GM23248 (cell line): ENCODE results near the gene RNF125.

Experiments used
- EZH2 ChIP-seq: fragments of 200-600 bp; sonication (generic); IDR thresholded peaks from 2 replicates; pipeline ENCODE4 v1.6.1; 2018; ENCODE audit warnings: antibody characterized with exemption, mild to moderate bottlenecking; ENCODE audit not compliant: insufficient read depth, poor library complexity, severe bottlenecking
- EZH2phosphoT487 ChIP-seq: fragments of 200-600 bp; sonication (generic); IDR thresholded peaks from 2 replicates; pipeline ENCODE4 v1.6.1; 2018; ENCODE audit warnings: antibody characterized with exemption, moderate library complexity, mild to moderate bottlenecking, low read depth; ENCODE audit not compliant: insufficient read depth

DNA sequence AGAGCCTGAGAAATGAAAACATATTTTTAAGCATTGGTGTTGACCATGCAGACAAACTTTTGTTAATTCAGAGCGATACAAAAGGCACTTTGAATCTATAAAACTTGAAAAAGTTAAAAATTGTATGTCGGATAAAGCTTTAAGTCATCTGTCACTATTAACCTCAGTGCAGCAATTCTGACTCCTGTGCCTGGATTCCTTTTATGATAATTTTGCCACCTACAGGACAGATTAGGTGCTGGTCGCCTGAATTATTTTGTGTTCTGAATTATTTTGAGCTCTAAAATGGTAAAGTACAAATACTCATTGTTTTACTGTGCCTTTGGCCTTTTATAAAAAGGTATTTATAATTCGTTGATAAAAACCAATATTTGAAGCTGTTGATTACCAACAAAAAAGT lies 53.7 kb downstream of the RNF125 start:
- TF ChIP-seq EZH2: no peak
- no peak for TF ChIP-seq EZH2phosphoT487
